Suprapubic skin (tissue), 4 donors: ENCODE results near the gene KLRB1. TPM values are rescaled to one million over a fixed set of nuclear protein-coding genes. Genes with fewer than 3 reads are reported as not detected.
"Not testable (repeated sequence)": the region's sequence is repeated elsewhere in the genome, so short reads cannot be mapped to it uniquely, and the experiment has no call there.

Experiments
- DNase-seq, 2 donors: peaks; one replicate each; pipeline ENCODE4 v3.0.0-alpha.2; 2019; ENCODE audit warnings: low spot score in 2 of 2
- H3K27ac ChIP-seq: fragments of 200-600 bp; sonication (generic); one replicate; pipeline ENCODE4 v1.5.1; 2019
- H3K27me3 ChIP-seq: fragments of 200-600 bp; sonication (generic); one replicate; pipeline ENCODE4 v1.5.1; 2019
- H3K36me3 ChIP-seq: fragments of 200-600 bp; sonication (generic); one replicate; pipeline ENCODE4 v1.5.1; 2019
- H3K4me1 ChIP-seq: fragments of 200-600 bp; sonication (generic); one replicate; pipeline ENCODE4 v1.5.1; 2019
- H3K4me3 ChIP-seq: fragments of 200-600 bp; sonication (generic); one replicate; pipeline ENCODE4 v1.5.1; 2019; ENCODE audit warnings: mild to moderate bottlenecking
- H3K9me3 ChIP-seq: fragments of 200-600 bp; sonication (generic); one replicate; pipeline ENCODE4 v1.5.1; 2019
- EP300 ChIP-seq: sonication (generic); formaldehyde crosslinking; IDR thresholded peaks from one replicate; pipeline ENCODE4 v1.6.1; 2017; ENCODE audit warnings: antibody characterized with exemption
- POLR2A ChIP-seq, 2 donors: fragments of 450-650 bp; IDR thresholded peaks; one replicate each; pipeline ENCODE4 v1.6.1; 2017; ENCODE audit warnings: antibody characterized with exemption in 2 of 2, mild to moderate bottlenecking in 2 of 2, moderate library complexity in 2 of 2
- POLR2AphosphoS5 ChIP-seq, 3 donors: sonication (generic); formaldehyde crosslinking; IDR thresholded peaks; one replicate each; pipeline ENCODE4 v1.6.1; 2017; ENCODE audit warnings: antibody characterized with exemption in 3 of 3
- WGBS: methylation state at CpG from one replicate; pipeline ENCODE4 v1.1.5; 2018; 5-methylcytosine and 5-hydroxymethylcytosine counted together
- total RNA-seq, 4 donors: library from RNA; depleted of rRNA; stranded (reverse); fragments of >200 nt; gene quantifications; one replicate each; pipeline ENCODE4 v1.1.0, GENCODE V29; 2016
- TF ChIP-seq, protein P1 (sequence below), 2 donors: fragments of 200-600 bp in 1 of 2; fragments of 450-650 bp in 1 of 2; sonication (generic) in 1 of 2; IDR thresholded peaks; one replicate each; pipeline ENCODE4 v1.5.1; 2016 to 2019; ENCODE audit warnings: antibody characterized with exemption in 2 of 2, mild to moderate bottlenecking in 1 of 2, moderate library complexity in 1 of 2

The KLRB1 gene
- total RNA-seq, 4 donors from 2014 or later = not detected

DNA sequence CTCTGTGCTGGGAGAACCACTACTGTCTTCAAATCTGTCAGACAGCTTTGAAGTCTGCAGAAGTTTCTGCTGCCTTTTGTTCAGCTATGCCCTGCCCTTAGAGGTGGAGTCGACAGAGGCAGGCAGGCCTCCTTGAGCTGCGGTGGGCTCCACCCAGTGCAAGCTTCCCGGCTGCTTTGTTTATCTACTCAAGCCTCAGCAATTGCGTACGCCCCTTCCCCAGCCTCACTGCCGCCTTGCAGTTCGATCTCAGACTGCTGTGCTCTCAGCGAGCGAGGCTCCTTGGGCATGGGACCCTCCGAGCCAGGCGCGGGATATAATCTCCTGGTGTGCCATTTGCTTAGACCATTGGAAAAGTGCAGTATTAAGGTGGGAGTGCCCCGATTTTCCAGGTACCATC is 25.1 kb upstream of the KLRB1 start:
- Histone ChIP-seq H3K9me3 (no peaks in the 10 kb centered on the region), H3K4me1 (no peaks in the 10 kb centered on the region), H3K36me3 (no peaks in the 10 kb centered on the region), H3K27ac (no peak overlapping the region), H3K4me3 (no peak overlapping the region), H3K27me3 (no peaks in the 10 kb centered on the region)
- TF ChIP-seq, protein P1, sequence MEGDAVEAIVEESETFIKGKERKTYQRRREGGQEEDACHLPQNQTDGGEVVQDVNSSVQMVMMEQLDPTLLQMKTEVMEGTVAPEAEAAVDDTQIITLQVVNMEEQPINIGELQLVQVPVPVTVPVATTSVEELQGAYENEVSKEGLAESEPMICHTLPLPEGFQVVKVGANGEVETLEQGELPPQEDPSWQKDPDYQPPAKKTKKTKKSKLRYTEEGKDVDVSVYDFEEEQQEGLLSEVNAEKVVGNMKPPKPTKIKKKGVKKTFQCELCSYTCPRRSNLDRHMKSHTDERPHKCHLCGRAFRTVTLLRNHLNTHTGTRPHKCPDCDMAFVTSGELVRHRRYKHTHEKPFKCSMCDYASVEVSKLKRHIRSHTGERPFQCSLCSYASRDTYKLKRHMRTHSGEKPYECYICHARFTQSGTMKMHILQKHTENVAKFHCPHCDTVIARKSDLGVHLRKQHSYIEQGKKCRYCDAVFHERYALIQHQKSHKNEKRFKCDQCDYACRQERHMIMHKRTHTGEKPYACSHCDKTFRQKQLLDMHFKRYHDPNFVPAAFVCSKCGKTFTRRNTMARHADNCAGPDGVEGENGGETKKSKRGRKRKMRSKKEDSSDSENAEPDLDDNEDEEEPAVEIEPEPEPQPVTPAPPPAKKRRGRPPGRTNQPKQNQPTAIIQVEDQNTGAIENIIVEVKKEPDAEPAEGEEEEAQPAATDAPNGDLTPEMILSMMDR (IDR thresholded peaks at IDR 0.05) = no peak
- no peak for TF ChIP-seq POLR2A (IDR thresholded peaks at IDR 0.05)
- no peak for TF ChIP-seq EP300
- no peak for TF ChIP-seq POLR2AphosphoS5 (IDR thresholded peaks at IDR 0.05)
- DNase-seq = no peak
- 97% methylated on average over 13 of the region's 13 CpGs for WGBS

DNA sequence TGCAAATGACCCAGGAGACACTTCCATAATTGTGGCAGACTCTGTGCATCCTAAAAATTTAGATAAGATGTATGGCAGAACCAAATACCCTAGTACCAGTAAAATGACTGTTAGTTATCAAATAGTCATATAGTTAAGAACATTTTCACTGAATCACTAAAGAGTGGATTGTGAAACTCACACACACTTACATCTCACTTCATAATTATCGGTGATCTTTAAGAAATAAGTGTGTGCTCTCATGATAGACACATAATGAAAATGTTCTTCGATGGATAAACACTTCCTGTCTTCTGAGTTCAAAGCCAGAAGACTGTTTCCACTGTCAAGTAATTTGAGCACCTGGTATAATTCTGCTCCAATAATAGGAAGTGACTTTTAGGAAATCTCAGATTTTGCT is 19.1 kb upstream of the KLRB1 start:
- Histone ChIP-seq H3K4me1 (no peaks in the 10 kb centered on the region), H3K36me3 (no peaks in the 10 kb centered on the region), H3K9me3 (no peaks in the 10 kb centered on the region), H3K27me3 (no peaks in the 10 kb centered on the region), H3K4me3 (no peak overlapping the region), H3K27ac (no peak overlapping the region)
- no peak for TF ChIP-seq POLR2AphosphoS5 (IDR thresholded peaks at IDR 0.05)
- TF ChIP-seq, protein P1 (IDR thresholded peaks at IDR 0.05) = no peak
- TF ChIP-seq POLR2A (IDR thresholded peaks at IDR 0.05) = no peak
- TF ChIP-seq EP300 = no peak
- WGBS = 81% methylated on average over 2 of the region's 2 CpGs
- no peak for DNase-seq

DNA sequence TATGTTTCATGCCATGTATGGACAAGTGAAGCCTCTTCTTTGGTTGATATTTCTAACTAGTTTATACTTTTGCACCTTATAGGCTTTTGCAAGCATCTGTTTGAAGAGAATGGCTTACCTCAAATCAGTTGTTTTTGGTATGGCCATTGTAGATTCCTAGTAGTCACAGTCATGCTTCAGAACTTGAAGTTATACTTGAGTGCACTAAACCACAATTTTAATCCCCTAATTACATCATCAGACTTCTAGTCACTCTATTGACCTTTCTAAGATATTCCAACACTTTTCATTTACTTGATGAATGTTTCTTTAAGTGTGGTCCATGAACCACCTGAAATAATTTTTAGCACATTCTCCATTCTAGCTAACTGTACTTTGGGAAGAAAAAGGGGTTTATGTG is 18.6 kb upstream of the KLRB1 start:
- DNase-seq = no peak
- TF ChIP-seq POLR2AphosphoS5 (IDR thresholded peaks at IDR 0.05) = no peak
- TF ChIP-seq, protein P1 (IDR thresholded peaks at IDR 0.05) = no peak
- TF ChIP-seq EP300 = no peak
- no peak for TF ChIP-seq POLR2A (IDR thresholded peaks at IDR 0.05)
- Histone ChIP-seq H3K27ac (no peak overlapping the region), H3K27me3 (no peaks in the 10 kb centered on the region), H3K4me3 (no peak overlapping the region), H3K36me3 (no peaks in the 10 kb centered on the region), H3K9me3 (no peaks in the 10 kb centered on the region), H3K4me1 (no peaks in the 10 kb centered on the region)

DNA sequence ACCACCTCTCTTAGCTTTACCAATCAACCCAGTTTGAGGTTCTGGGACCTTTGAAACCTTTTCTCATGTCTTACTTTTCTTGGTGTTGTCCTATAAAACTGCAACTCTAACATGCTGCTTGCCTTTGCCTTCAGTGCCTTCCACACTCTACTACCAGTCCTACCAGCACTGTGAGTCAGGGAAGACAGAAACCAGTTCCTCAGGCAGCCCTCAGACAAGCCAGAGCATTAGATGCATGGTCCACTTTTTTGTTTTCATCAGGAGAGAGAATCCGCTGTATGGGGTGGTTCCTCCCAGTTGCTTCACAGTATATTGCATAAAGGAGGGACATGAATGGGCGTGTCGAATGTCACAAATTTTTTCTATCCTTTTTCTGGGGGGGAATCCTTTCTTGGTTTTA is 17.3 kb upstream of the KLRB1 start:
- DNase-seq = no peak
- WGBS = 95% methylated on average over 3 of the region's 3 CpGs
- no peaks in the 10 kb centered on the region for H3K27me3 ChIP-seq
- no peaks in the 10 kb centered on the region for H3K9me3 ChIP-seq
- H3K4me1 ChIP-seq = no peaks in the 10 kb centered on the region
- no peak overlapping the region for H3K27ac ChIP-seq
- no peaks in the 10 kb centered on the region for H3K36me3 ChIP-seq
- no peak for TF ChIP-seq POLR2AphosphoS5 (IDR thresholded peaks at IDR 0.05)
- no peak for TF ChIP-seq EP300
- no peak for TF ChIP-seq POLR2A (IDR thresholded peaks at IDR 0.05)
- TF ChIP-seq, protein P1 (IDR thresholded peaks at IDR 0.05) = no peak
- H3K4me3 ChIP-seq = no peak overlapping the region

DNA sequence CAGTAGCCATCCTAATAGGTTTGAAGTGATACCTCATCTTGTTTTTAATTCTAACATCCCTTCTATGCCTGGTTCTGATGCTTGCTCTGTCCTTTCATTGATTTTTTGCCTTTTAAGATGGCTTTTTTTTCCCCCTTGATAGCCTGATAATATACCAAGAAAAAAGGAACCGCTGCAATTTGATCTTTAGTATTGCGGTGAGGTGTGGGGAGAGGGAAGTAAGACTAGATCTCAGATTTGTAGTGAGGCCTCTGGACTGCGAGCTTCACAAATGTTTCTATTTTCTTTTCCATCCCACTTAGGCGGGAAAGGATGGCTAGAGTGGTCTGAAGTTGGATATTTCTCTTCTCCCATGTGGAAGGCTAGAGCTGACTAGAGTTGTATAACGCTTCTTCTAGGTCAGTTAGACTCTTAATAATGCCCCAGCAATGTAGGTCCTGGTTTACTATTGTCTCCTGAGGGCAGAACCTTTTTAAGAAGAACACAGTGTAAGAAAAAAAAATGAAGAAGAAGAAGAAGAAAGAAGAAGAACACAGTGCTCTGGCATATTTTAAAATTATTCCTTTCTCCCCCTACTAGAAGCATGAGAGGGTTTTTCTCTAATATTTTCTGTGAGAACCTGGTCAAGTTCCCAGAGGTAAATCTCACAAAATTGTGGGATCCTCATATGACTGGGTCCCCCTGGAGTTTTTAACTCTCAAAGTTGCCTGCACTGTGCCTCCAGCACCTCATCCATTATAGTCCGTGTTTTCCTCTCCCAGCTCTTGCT is 11.9 kb upstream of the KLRB1 start:
- Histone ChIP-seq H3K4me3 (no peak overlapping the region), H3K9me3 (no peaks in the 10 kb centered on the region), H3K4me1 (no peaks in the 10 kb centered on the region), H3K27me3 (no peaks in the 10 kb centered on the region), H3K27ac (no peak overlapping the region), H3K36me3 (no peaks in the 10 kb centered on the region)
- no peak for TF ChIP-seq POLR2A (IDR thresholded peaks at IDR 0.05)
- no peak for TF ChIP-seq EP300
- TF ChIP-seq, protein P1 (IDR thresholded peaks at IDR 0.05) = no peak
- no peak for TF ChIP-seq POLR2AphosphoS5 (IDR thresholded peaks at IDR 0.05)
- no peak for DNase-seq
- WGBS = 85% methylated on average over 6 of the region's 6 CpGs

DNA sequence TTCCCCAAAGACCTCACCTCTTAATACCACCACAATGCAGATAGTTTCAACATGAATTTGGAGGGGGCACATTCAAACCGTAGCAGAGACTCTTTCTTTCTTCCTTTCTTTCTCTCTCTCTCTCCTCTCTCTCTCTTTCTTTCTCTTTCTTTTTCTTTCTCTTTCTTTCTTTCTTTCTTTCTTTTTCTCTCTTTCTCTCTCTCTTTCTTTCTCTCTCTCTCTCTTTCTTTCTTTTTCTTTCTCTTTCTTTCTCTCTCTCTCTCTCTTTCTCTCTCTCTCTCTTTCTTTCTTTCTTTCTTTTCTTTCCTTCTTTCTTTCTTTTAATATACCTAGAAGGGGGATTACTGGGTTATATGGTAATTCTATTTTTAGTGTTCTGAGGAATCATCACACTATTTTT is 11.2 kb upstream of the KLRB1 start:
- not testable (repeated sequence) for H3K4me1 ChIP-seq, H3K4me3 ChIP-seq, H3K9me3 ChIP-seq, H3K27me3 ChIP-seq, H3K27ac ChIP-seq, DNase-seq, H3K36me3 ChIP-seq
- 100% methylated on average over 1 of the region's 1 CpG for WGBS
